Activated CD8-positive, alpha-beta memory T cell treated with anti-CD3 and anti-CD28 coated beads, Interleukin-2, amount 50 U/mL, for 1 hour (primary cell): ENCODE measurements around the gene MTA1.

Source experiments
- DNase-seq: peaks from one replicate; pipeline ENCODE4 v3.0.0-alpha.2; 2020; ENCODE audit errors: extremely low read depth

MTA1 gene

GRCh38 chr14:105498430-105499255 lies 79.0 kb downstream of the MTA1 start:
- DNase-seq = no peak

GRCh38 chr14:105499256-105500035 lies 79.8 kb downstream of the MTA1 start:
- DNase-seq = no peak

- no peak for DNase-seq
These were observed 80.6 kb downstream of the MTA1 start for GRCh38 chr14:105500036-105500725.

GRCh38 chr14:105500726-105501101 lies 81.1 kb downstream of the MTA1 start:
- DNase-seq = no peak

- no peak for DNase-seq
These were observed 82.1 kb downstream of the MTA1 start for GRCh38 chr14:105501504-105502291.

- DNase-seq = no peak
These were observed 83.0 kb downstream of the MTA1 start for GRCh38 chr14:105502446-105503295.

- no peak for DNase-seq
These were observed 83.6 kb downstream of the MTA1 start for GRCh38 chr14:105503296-105503640.

- DNase-seq = no peak
These were observed 84.5 kb downstream of the MTA1 start for GRCh38 chr14:105503935-105504692.

- no peak for DNase-seq
These were observed 85.5 kb downstream of the MTA1 start for GRCh38 chr14:105505101-105505500.

- DNase-seq = no peak
These were observed 87.6 kb downstream of the MTA1 start for GRCh38 chr14:105507247-105507646.

GRCh38 chr14:105508069-105508468 lies 88.4 kb downstream of the MTA1 start:
- no peak for DNase-seq

- DNase-seq = no peak
These were observed 89.0 kb downstream of the MTA1 start for GRCh38 chr14:105508601-105509000.

GRCh38 chr14:105517096-105517495 lies 97.5 kb downstream of the MTA1 start:
- no peak for DNase-seq

- DNase-seq = no peak
These were observed 100.5 kb downstream of the MTA1 start for GRCh38 chr14:105519946-105520698.
